GM19193 (cell line): ENCODE measurements around the gene TRMT1.

ENCODE experiments used
- POLR2A ChIP-seq: IDR thresholded peaks from 4 replicates; pipeline ENCODE4 v1.6.1; 2011; ENCODE audit not compliant: insufficient read depth, insufficient read length; ENCODE audit errors: extremely low read depth

The TRMT1 gene

GRCh38 chr19:13133241-13133870, 16.8 kb upstream of the TRMT1 start:
- no peak for TF ChIP-seq POLR2A

- TF ChIP-seq POLR2A = no peak
Observed at GRCh38 chr19:13132471-13133180, 16.1 kb upstream of the TRMT1 start.

- no peak for TF ChIP-seq POLR2A
Observed at GRCh38 chr19:13130886-13131490, 14.4 kb upstream of the TRMT1 start.

GRCh38 chr19:13129384-13129783, 12.8 kb upstream of the TRMT1 start:
- no peak for TF ChIP-seq POLR2A

- TF ChIP-seq POLR2A = no peak
Observed at GRCh38 chr19:13128583-13128982, 12.0 kb upstream of the TRMT1 start.

GRCh38 chr19:13127811-13128575, 11.5 kb upstream of the TRMT1 start:
- TF ChIP-seq POLR2A = no peak

GRCh38 chr19:13127051-13127450, 10.5 kb upstream of the TRMT1 start:
- no peak for TF ChIP-seq POLR2A

GRCh38 chr19:13122980-13123957, 6.7 kb upstream of the TRMT1 start:
- no peak for TF ChIP-seq POLR2A

- no peak for TF ChIP-seq POLR2A
Observed at GRCh38 chr19:13122275-13122878, 5.8 kb upstream of the TRMT1 start.

GRCh38 chr19:13121551-13122274, 5.2 kb upstream of the TRMT1 start:
- no peak for TF ChIP-seq POLR2A

- no peak for TF ChIP-seq POLR2A
Observed at GRCh38 chr19:13120817-13121216, 4.3 kb upstream of the TRMT1 start.

- TF ChIP-seq POLR2A = no peak
Observed at GRCh38 chr19:13120031-13120430, 3.5 kb upstream of the TRMT1 start.

GRCh38 chr19:13119627-13120026, 3.1 kb upstream of the TRMT1 start:
- TF ChIP-seq POLR2A = no peak
